ENCODE measurements around the gene TAS2R16. TPM values are rescaled to one million over a fixed set of nuclear protein-coding genes. Genes with fewer than 3 reads are reported as not detected.

Gene TAS2R16
- total and polyA plus RNA-seq, 2 experiments from 2014 or later: not detected

DNA sequence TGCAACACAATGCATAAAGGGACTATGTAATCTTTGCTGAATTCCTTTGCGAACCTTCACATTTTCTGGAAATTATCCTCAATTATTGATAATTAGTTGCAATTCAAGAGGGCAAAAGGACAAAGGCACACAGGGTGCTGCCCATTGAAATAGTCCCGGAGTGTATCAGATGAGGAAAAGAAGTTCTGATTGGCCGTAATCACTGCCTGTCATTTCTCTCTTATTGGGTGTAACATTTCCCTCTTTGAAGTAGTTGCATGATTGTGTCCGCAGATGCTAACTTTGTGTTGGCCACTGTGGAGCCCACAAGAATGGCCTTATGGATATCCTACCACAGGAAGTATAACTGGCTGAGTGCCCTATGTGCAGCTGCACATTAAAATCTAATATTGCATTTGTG lies 35.1 kb upstream of the TAS2R16 start:
- no peak overlapping the region for H3K4me3 ChIP-seq
- ATAC-seq: no peak
- no peak for DNase-seq (ENCODE audit: low spot score)
- H3K4me1 Mint-ChIP-seq: no peaks in the 10 kb centered on the region
- H4K20me1 ChIP-seq (replicated peaks; ENCODE audit: insufficient read depth): no peaks in the 10 kb centered on the region
- no peaks in the 10 kb centered on the region for H3K27me3 Mint-ChIP-seq (ENCODE audit: insufficient read depth, low read depth, poor library complexity)
- no peak overlapping the region for H3K4me2 ChIP-seq
- no peaks in the 10 kb centered on the region; the same call in 2 of the 3 replicates for H3K9me3 Mint-ChIP-seq
- no peaks in the 10 kb centered on the region for H3F3A ChIP-seq (replicated peaks; ENCODE audit: low read depth)
- no peaks in the 10 kb centered on the region for H3K79me2 ChIP-seq (replicated peaks; ENCODE audit: insufficient read depth)
- TF ChIP-seq, protein P1, sequence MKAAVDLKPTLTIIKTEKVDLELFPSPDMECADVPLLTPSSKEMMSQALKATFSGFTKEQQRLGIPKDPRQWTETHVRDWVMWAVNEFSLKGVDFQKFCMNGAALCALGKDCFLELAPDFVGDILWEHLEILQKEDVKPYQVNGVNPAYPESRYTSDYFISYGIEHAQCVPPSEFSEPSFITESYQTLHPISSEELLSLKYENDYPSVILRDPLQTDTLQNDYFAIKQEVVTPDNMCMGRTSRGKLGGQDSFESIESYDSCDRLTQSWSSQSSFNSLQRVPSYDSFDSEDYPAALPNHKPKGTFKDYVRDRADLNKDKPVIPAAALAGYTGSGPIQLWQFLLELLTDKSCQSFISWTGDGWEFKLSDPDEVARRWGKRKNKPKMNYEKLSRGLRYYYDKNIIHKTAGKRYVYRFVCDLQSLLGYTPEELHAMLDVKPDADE (IDR thresholded peaks at IDR 0.05): no peak
- TF ChIP-seq, protein P2, sequence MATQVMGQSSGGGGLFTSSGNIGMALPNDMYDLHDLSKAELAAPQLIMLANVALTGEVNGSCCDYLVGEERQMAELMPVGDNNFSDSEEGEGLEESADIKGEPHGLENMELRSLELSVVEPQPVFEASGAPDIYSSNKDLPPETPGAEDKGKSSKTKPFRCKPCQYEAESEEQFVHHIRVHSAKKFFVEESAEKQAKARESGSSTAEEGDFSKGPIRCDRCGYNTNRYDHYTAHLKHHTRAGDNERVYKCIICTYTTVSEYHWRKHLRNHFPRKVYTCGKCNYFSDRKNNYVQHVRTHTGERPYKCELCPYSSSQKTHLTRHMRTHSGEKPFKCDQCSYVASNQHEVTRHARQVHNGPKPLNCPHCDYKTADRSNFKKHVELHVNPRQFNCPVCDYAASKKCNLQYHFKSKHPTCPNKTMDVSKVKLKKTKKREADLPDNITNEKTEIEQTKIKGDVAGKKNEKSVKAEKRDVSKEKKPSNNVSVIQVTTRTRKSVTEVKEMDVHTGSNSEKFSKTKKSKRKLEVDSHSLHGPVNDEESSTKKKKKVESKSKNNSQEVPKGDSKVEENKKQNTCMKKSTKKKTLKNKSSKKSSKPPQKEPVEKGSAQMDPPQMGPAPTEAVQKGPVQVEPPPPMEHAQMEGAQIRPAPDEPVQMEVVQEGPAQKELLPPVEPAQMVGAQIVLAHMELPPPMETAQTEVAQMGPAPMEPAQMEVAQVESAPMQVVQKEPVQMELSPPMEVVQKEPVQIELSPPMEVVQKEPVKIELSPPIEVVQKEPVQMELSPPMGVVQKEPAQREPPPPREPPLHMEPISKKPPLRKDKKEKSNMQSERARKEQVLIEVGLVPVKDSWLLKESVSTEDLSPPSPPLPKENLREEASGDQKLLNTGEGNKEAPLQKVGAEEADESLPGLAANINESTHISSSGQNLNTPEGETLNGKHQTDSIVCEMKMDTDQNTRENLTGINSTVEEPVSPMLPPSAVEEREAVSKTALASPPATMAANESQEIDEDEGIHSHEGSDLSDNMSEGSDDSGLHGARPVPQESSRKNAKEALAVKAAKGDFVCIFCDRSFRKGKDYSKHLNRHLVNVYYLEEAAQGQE (IDR thresholded peaks at IDR 0.05; ENCODE audit: unreplicated experiment): no peak
- no peak for TF ChIP-seq EZH2 (IDR thresholded peaks at IDR 0.05; ENCODE audit: low read depth, unreplicated experiment)
- no peak for TF ChIP-seq EZH2phosphoT487 (IDR thresholded peaks at IDR 0.05; ENCODE audit: unreplicated experiment)
- TF ChIP-seq NANOG (IDR thresholded peaks at IDR 0.05; ENCODE audit: borderline replicate concordance): no peak
- TF ChIP-seq ZNF114 (CRISPR knock-in tag; IDR thresholded peaks at IDR 0.05): no peak
- TF ChIP-seq POLR2AphosphoS5 (IDR thresholded peaks at IDR 0.05; ENCODE audit: low read depth): no peak
- no peak for TF ChIP-seq CREB1 (CRISPR knock-in tag; IDR thresholded peaks at IDR 0.05; ENCODE audit: low read depth)
- TF ChIP-seq, protein P3, sequence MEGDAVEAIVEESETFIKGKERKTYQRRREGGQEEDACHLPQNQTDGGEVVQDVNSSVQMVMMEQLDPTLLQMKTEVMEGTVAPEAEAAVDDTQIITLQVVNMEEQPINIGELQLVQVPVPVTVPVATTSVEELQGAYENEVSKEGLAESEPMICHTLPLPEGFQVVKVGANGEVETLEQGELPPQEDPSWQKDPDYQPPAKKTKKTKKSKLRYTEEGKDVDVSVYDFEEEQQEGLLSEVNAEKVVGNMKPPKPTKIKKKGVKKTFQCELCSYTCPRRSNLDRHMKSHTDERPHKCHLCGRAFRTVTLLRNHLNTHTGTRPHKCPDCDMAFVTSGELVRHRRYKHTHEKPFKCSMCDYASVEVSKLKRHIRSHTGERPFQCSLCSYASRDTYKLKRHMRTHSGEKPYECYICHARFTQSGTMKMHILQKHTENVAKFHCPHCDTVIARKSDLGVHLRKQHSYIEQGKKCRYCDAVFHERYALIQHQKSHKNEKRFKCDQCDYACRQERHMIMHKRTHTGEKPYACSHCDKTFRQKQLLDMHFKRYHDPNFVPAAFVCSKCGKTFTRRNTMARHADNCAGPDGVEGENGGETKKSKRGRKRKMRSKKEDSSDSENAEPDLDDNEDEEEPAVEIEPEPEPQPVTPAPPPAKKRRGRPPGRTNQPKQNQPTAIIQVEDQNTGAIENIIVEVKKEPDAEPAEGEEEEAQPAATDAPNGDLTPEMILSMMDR (conservative IDR thresholded peaks at IDR 0.05; ENCODE audit: low read depth in 2 of 2): no peak
- no peak for TF ChIP-seq ZNF331 (CRISPR knock-in tag; IDR thresholded peaks at IDR 0.05; ENCODE audit: low read depth)
- TF ChIP-seq STAT1 (IDR thresholded peaks at IDR 0.05; ENCODE audit: unreplicated experiment): no peak
- TF ChIP-seq, protein P4, sequence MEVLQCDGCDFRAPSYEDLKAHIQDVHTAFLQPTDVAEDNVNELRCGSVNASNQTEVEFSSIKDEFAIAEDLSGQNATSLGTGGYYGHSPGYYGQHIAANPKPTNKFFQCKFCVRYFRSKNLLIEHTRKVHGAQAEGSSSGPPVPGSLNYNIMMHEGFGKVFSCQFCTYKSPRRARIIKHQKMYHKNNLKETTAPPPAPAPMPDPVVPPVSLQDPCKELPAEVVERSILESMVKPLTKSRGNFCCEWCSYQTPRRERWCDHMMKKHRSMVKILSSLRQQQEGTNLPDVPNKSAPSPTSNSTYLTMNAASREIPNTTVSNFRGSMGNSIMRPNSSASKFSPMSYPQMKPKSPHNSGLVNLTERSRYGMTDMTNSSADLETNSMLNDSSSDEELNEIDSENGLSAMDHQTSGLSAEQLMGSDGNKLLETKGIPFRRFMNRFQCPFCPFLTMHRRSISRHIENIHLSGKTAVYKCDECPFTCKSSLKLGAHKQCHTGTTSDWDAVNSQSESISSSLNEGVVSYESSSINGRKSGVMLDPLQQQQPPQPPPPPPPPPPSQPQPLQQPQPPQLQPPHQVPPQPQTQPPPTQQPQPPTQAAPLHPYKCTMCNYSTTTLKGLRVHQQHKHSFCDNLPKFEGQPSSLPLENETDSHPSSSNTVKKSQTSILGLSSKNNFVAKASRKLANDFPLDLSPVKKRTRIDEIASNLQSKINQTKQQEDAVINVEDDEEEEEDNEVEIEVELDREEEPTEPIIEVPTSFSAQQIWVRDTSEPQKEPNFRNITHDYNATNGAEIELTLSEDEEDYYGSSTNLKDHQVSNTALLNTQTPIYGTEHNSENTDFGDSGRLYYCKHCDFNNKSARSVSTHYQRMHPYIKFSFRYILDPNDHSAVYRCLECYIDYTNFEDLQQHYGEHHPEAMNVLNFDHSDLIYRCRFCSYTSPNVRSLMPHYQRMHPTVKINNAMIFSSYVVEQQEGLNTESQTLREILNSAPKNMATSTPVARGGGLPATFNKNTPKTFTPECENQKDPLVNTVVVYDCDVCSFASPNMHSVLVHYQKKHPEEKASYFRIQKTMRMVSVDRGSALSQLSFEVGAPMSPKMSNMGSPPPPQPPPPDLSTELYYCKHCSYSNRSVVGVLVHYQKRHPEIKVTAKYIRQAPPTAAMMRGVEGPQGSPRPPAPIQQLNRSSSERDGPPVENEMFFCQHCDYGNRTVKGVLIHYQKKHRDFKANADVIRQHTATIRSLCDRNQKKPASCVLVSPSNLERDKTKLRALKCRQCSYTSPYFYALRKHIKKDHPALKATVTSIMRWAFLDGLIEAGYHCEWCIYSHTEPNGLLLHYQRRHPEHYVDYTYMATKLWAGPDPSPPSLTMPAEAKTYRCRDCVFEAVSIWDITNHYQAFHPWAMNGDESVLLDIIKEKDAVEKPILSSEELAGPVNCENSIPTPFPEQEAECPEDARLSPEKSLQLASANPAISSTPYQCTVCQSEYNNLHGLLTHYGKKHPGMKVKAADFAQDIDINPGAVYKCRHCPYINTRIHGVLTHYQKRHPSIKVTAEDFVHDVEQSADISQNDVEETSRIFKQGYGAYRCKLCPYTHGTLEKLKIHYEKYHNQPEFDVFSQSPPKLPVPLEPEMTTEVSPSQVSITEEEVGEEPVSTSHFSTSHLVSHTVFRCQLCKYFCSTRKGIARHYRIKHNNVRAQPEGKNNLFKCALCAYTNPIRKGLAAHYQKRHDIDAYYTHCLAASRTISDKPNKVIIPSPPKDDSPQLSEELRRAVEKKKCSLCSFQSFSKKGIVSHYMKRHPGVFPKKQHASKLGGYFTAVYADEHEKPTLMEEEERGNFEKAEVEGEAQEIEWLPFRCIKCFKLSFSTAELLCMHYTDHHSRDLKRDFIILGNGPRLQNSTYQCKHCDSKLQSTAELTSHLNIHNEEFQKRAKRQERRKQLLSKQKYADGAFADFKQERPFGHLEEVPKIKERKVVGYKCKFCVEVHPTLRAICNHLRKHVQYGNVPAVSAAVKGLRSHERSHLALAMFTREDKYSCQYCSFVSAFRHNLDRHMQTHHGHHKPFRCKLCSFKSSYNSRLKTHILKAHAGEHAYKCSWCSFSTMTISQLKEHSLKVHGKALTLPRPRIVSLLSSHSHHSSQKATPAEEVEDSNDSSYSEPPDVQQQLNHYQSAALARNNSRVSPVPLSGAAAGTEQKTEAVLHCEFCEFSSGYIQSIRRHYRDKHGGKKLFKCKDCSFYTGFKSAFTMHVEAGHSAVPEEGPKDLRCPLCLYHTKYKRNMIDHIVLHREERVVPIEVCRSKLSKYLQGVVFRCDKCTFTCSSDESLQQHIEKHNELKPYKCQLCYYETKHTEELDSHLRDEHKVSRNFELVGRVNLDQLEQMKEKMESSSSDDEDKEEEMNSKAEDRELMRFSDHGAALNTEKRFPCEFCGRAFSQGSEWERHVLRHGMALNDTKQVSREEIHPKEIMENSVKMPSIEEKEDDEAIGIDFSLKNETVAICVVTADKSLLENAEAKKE (CRISPR knock-in tag; IDR thresholded peaks at IDR 0.05): no peak
- no peak for TF ChIP-seq JUNB (IDR thresholded peaks at IDR 0.05; ENCODE audit: unreplicated experiment)
- no peak overlapping the region for H3K27ac Mint-ChIP-seq
- no peaks in the 10 kb centered on the region for H3K36me3 ChIP-seq (ENCODE audit: insufficient read depth)
- no peak overlapping the region for H3K27ac ChIP-seq (ENCODE audit: low read depth)
- no peaks in the 10 kb centered on the region for H3K27me3 ChIP-seq (ENCODE audit: insufficient read depth)
- H3K9me2 ChIP-seq (ENCODE audit: insufficient read depth): peaks cover 4% of the 10 kb centered on the region; the same call in 1 of the 2 replicates
- no peaks in the 10 kb centered on the region for H3K36me3 Mint-ChIP-seq (ENCODE audit: low read depth)
- no peak overlapping the region for H2AFZ ChIP-seq
- no peaks in the 10 kb centered on the region for H3K4me1 ChIP-seq (ENCODE audit: insufficient read depth)
- no peak overlapping the region for H3K4me3 Mint-ChIP-seq
